Neural crest cell (in vitro differentiated cells): Measurements from ENCODE around the gene IL37. TPM values are rescaled to one million over a fixed set of nuclear protein-coding genes. Genes with fewer than 3 reads are reported as not detected.

Experiments
- DNase-seq: peaks from one replicate; pipeline ENCODE4 v3.0.0; 2021; ENCODE audit warnings: low read depth, mixed read lengths, low spot score
- H3K27ac Mint-ChIP-seq: one replicate; pipeline ENCODE4 v1.8.0; 2021; ENCODE audit warnings: mild to moderate bottlenecking, mixed read lengths; ENCODE audit not compliant: unreplicated experiment
- H3K27me3 Mint-ChIP-seq: 2 replicates; pipeline ENCODE4 v1.8.0; 2021; ENCODE audit warnings: low read depth, mild to moderate bottlenecking, mixed read lengths
- H3K36me3 Mint-ChIP-seq: 2 replicates; pipeline ENCODE4 v1.8.0; 2021; ENCODE audit warnings: low read depth, mild to moderate bottlenecking, mixed read lengths
- H3K4me1 Mint-ChIP-seq: 2 replicates; pipeline ENCODE4 v1.8.0; 2021; ENCODE audit warnings: mixed read lengths
- H3K4me3 Mint-ChIP-seq: one replicate; pipeline ENCODE4 v1.8.0; 2021; ENCODE audit warnings: mild to moderate bottlenecking, mixed read lengths
- H3K9me3 Mint-ChIP-seq: 2 replicates; pipeline ENCODE4 v1.8.0; 2021; ENCODE audit warnings: mixed read lengths
- total RNA-seq: library from RNA; stranded (reverse); gene quantifications from 2 replicates; pipeline ENCODE4 v1.2.1, GENCODE V29; 2021
- TF ChIP-seq, protein P1 (sequence below): fragments of 200-600 bp; sonication (generic); conservative IDR thresholded peaks from 2 replicates; pipeline ENCODE4 v1.5.0; 2021; ENCODE audit warnings: antibody characterized with exemption, mild to moderate bottlenecking

IL37 gene
- total RNA-seq, 1 donor from 2014 or later: 0.40 TPM

DNA sequence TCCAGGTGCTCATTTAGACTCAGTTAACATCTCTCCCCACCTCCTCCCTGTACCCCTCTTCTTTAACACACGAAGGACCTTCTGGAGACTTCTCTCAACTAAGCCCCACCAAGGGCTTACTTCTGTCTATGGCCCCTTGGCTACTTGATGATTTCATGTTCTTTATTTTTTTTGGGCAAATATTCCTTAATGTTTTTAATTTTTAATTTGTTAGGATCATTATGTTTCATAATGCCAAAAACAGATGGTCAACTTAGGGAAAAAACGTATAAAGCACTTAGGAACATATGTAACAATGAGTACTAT, 25.9 kb downstream of the IL37 start:
- TF ChIP-seq, protein P1, sequence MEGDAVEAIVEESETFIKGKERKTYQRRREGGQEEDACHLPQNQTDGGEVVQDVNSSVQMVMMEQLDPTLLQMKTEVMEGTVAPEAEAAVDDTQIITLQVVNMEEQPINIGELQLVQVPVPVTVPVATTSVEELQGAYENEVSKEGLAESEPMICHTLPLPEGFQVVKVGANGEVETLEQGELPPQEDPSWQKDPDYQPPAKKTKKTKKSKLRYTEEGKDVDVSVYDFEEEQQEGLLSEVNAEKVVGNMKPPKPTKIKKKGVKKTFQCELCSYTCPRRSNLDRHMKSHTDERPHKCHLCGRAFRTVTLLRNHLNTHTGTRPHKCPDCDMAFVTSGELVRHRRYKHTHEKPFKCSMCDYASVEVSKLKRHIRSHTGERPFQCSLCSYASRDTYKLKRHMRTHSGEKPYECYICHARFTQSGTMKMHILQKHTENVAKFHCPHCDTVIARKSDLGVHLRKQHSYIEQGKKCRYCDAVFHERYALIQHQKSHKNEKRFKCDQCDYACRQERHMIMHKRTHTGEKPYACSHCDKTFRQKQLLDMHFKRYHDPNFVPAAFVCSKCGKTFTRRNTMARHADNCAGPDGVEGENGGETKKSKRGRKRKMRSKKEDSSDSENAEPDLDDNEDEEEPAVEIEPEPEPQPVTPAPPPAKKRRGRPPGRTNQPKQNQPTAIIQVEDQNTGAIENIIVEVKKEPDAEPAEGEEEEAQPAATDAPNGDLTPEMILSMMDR: no peak
- Mint-ChIP-seq H3K9me3 (no peaks in the 10 kb centered on the region), H3K27me3 (peaks cover 24% of the 10 kb centered on the region), H3K36me3 (no peaks in the 10 kb centered on the region), H3K4me1 (no peaks in the 10 kb centered on the region), H3K27ac (no peak overlapping the region), H3K4me3 (no peak overlapping the region)
- no peak for DNase-seq

DNA sequence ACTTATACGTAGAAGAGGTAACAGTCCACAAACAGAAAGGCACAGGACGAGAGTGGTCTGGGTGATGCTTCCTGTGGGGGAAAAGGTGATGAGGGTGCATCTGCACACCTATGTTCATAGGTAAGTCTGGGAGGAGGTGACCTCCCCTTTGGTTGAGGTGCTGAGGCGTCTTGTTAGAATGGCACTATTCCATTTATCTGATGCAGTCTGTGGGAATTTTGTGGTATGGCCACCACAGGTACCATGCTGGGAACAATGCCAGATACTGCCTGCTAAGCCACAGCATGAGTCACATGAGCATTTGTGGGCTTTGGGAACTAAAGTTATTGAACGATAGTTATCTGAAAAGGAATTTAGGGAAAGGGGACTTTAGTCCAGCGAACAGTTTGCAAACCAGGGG, 27.9 kb downstream of the IL37 start:
- H3K9me3 Mint-ChIP-seq: no peaks in the 10 kb centered on the region
- peaks cover 24% of the 10 kb centered on the region for H3K27me3 Mint-ChIP-seq
- H3K36me3 Mint-ChIP-seq: no peaks in the 10 kb centered on the region
- no peak for DNase-seq
- no peak overlapping the region for H3K27ac Mint-ChIP-seq
- TF ChIP-seq, protein P1: no peak
- no peaks in the 10 kb centered on the region for H3K4me1 Mint-ChIP-seq
- H3K4me3 Mint-ChIP-seq: no peak overlapping the region

DNA sequence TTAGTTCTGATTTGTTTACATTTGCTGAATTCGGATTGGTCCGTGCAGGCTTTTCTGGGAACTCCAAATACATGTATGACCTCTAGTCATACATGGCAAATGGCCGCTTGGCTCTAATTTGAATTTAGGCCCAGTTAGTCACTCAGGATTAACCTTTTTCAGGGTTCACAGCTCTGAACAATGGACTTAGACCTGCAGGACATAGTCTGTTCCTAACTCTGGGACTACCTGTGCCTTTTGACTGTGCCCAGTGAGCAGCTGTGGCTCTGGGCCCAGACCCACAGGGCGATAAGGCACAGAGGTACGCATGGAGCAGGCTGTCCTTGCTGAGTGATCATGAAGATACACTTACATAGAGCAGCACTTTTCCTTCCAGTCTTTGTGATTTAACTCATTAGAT, 28.5 kb downstream of the IL37 start:
- H3K9me3 Mint-ChIP-seq: no peaks in the 10 kb centered on the region
- peaks cover 24% of the 10 kb centered on the region for H3K27me3 Mint-ChIP-seq
- no peak for DNase-seq
- TF ChIP-seq, protein P1: no peak
- H3K4me1 Mint-ChIP-seq: no peaks in the 10 kb centered on the region
- H3K36me3 Mint-ChIP-seq: no peaks in the 10 kb centered on the region
- H3K4me3 Mint-ChIP-seq: no peak overlapping the region
- H3K27ac Mint-ChIP-seq: no peak overlapping the region

DNA sequence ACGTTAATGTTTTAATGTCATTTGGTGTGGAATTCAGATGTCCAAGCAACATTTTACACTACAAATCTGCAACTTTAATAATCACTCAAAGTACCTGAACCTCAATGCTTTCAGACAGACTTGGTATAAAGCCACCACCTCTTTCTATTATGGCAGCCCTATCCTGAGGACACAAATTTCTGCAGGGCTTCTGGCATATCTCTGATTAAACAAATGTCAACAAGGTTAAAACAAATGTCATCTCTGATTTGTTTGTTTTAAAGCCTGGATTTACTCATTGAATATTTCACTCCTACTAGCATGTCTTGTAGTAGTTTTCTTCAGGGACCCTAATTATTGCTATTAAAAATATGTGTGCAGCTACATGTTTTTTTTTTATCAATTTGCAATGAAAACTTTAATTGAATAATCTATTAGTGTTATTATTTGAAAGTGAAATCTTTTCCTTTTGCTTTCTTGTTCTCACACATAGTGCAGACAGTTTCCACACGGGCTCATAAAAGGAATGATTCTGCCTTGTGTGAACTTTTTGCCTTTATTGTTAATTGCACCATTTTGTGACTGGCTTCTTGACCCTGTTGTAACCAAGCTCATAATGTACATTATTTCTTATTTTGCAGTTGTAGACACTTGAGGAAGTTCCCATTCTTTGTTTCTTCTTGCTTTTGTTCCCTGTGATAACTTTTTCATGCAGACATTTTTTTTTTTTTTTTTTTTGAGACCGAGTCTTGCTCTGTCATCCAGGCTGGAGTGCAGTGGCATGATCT, 30.1 kb downstream of the IL37 start:
- no peaks in the 10 kb centered on the region for H3K36me3 Mint-ChIP-seq
- no peak overlapping the region for H3K4me3 Mint-ChIP-seq
- no peaks in the 10 kb centered on the region for H3K4me1 Mint-ChIP-seq
- peaks cover 28% of the 10 kb centered on the region for H3K27me3 Mint-ChIP-seq
- peaks cover 3% of the 10 kb centered on the region for H3K9me3 Mint-ChIP-seq
- no peak overlapping the region for H3K27ac Mint-ChIP-seq
- TF ChIP-seq, protein P1: no peak
- no peak for DNase-seq

DNA sequence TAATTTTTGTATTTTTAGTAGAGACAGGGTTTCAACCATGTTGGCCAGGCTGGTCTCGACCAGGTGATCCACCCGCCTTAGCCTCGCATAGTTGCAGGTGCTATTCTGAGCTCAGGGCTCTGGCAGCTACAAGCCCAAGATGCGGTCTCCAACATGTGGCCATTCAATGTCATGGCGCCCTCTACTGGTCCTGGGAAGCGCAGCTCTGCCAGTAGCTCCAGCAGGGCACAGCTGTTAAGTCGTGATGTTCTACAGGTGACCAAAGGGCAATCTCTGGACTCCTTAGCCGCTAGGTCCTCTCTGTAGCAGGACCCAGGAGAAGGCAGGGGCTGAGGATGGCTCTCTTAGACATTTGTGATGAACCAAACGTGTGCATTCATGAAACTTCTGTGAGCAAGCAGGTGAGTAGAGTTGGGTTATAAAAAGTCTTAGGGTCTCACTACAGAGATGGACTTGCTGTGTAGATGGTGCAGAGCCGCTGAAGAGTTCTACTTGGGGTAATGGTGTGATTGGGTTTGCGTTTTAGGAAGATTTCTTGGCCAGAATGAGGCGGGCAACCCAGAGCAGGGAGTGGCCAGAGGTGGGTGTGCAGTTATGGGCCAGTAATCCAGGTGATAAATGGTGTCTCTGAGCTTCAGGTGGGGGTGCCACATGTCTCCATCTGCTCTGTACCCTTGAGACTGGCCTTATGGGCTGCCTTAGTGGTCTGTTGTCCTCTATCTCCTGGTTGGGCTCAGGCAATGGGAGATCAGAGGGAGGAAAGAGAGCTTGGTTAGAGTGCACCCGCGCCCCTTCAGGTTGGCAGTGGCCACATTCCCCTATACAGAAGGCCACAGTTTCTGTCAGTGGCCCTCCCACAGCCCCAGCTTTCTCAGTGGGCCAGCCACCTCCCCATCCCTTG, 31.0 kb downstream of the IL37 start:
- H3K36me3 Mint-ChIP-seq: no peaks in the 10 kb centered on the region
- DNase-seq: peak; percentile 75
- TF ChIP-seq, protein P1: peak; percentile 84
- H3K27me3 Mint-ChIP-seq: peaks cover 28% of the 10 kb centered on the region
- H3K9me3 Mint-ChIP-seq: peaks cover 3% of the 10 kb centered on the region
- no peak overlapping the region for H3K27ac Mint-ChIP-seq
- H3K4me1 Mint-ChIP-seq: no peaks in the 10 kb centered on the region
- H3K4me3 Mint-ChIP-seq: no peak overlapping the region
